Endothelial cell of umbilical vein (primary cell): ENCODE data around the gene SEZ6L2. TPM values are rescaled to one million over a fixed set of nuclear protein-coding genes. Genes with fewer than 3 reads are reported as not detected.

Experiments used
- BruUV-seq: library from RNA; stranded (reverse); fragments of 400-500 nt; replicated peaks from 2 replicates; lab custom pipeline; 2021; lab: Mats Ljungman, UMichigan
- CTCF ChIA-PET: fragments of 300-600, 350-600 bp; sonication (Branson Sonifier 250); formaldehyde crosslinking; loops from one replicate; lab custom pipeline; 2021; ENCODE audit warnings: antibody characterized with exemption, inconsistent platforms; lab: Charles Lee
- POLR2A ChIA-PET: fragments of 300-600, 350-600 bp; sonication (Branson Sonifier 250); formaldehyde crosslinking; loops from one replicate; lab custom pipeline; 2021; ENCODE audit warnings: antibody characterized with exemption, inconsistent platforms; lab: Charles Lee
- DNase-seq: peaks from one replicate; pipeline ENCODE4 v3.0.0-alpha.2; 2011; ENCODE audit warnings: low read depth, low spot score
- FAIRE-seq: peaks from 2 replicates; lab custom pipeline; 2011; peaks lifted over from hg19 to GRCh38; lab: Jason Lieb, UNC
- H2AFZ ChIP-seq: 2 replicates; pipeline ENCODE4 v1.6.0; 2012; ENCODE audit warnings: low read depth, low read length, control low read depth, inconsistent platforms
- H3K27ac ChIP-seq: 2 replicates; pipeline ENCODE4 v1.5.1; 2011; ENCODE audit warnings: low read depth, mild to moderate bottlenecking, control low read depth, low read length, moderate library complexity; ENCODE audit not compliant: insufficient read depth
- H3K27me3 ChIP-seq, 2 experiments: 2 replicates each; pipeline versions ENCODE4 v1.6.0 to v1.6.1; 2011; ENCODE audit warnings: low read length in 2 of 2, mixed read lengths in 1 of 2; ENCODE audit not compliant: control insufficient read depth in 2 of 2, insufficient read depth in 2 of 2
- H3K36me3 ChIP-seq, 2 experiments: 2 replicates in 1 of 2; 3 replicates in 1 of 2; pipeline ENCODE4 v1.5.1; 2011; ENCODE audit warnings: low read length in 2 of 2, mild to moderate bottlenecking in 1 of 2, moderate library complexity in 1 of 2; ENCODE audit not compliant: control insufficient read depth in 2 of 2, insufficient read depth in 2 of 2; ENCODE audit errors: extremely low read depth in 1 of 2
- H3K4me1 ChIP-seq: 3 replicates; pipeline ENCODE4 v1.5.1; 2011; ENCODE audit warnings: mild to moderate bottlenecking, low read length; ENCODE audit not compliant: control insufficient read depth, insufficient read depth; ENCODE audit errors: extremely low read depth
- H3K4me2 ChIP-seq: 2 replicates; pipeline ENCODE4 v1.6.1; 2011; ENCODE audit warnings: low read length, control low read depth, mixed read lengths; ENCODE audit not compliant: insufficient read depth
- H3K4me3 ChIP-seq, 3 experiments: fragments of 200-600 bp in 1 of 3; sonication (generic), shearing (Covaris generic) in 1 of 3; replicated peaks in 1 of 3; 2 replicates each; pipeline ENCODE4 v1.5.1; 2011 to 2016; ENCODE audit warnings: control low read depth in 3 of 3, low read length in 3 of 3, mild to moderate bottlenecking in 2 of 3, inconsistent platforms in 1 of 3, low read depth in 1 of 3, moderate library complexity in 1 of 3; ENCODE audit not compliant: insufficient read depth in 1 of 3
- H3K79me2 ChIP-seq: 2 replicates; pipeline ENCODE4 v1.6.0; 2012; ENCODE audit warnings: low read length, inconsistent platforms; ENCODE audit not compliant: control insufficient read depth, insufficient read depth
- H3K9ac ChIP-seq: replicated peaks from 2 replicates; pipeline ENCODE3; 2011; ENCODE audit warnings: low read length, control low read depth; ENCODE audit not compliant: insufficient read depth; ENCODE audit errors: extremely low read depth
- H3K9me1 ChIP-seq: replicated peaks from 3 replicates; pipeline ENCODE4 v1.6.0; 2011; ENCODE audit warnings: mild to moderate bottlenecking, low read length; ENCODE audit not compliant: control insufficient read depth, insufficient read depth; ENCODE audit errors: extremely low read depth
- H3K9me3 ChIP-seq: replicated peaks from 2 replicates; pipeline ENCODE4 v1.5.1; 2012; ENCODE audit warnings: low read length, inconsistent platforms; ENCODE audit not compliant: control insufficient read depth, insufficient read depth
- H4K20me1 ChIP-seq: replicated peaks from 2 replicates; pipeline ENCODE3; 2011; ENCODE audit warnings: mild to moderate bottlenecking, low read length; ENCODE audit not compliant: control insufficient read depth, insufficient read depth; ENCODE audit errors: extremely low read depth
- EZH2 ChIP-seq: IDR thresholded peaks from 2 replicates; pipeline ENCODE4 v1.6.1; 2012; ENCODE audit warnings: borderline replicate concordance, low read depth, mild to moderate bottlenecking, moderate library complexity, low read length, inconsistent platforms; ENCODE audit not compliant: severe bottlenecking
- FOS ChIP-seq: IDR thresholded peaks from 2 replicates; pipeline ENCODE4 v1.6.1; 2011; ENCODE audit warnings: mild to moderate bottlenecking, low read length, moderate library complexity, borderline replicate concordance; ENCODE audit not compliant: insufficient read depth
- GATA2 ChIP-seq: IDR thresholded peaks from 2 replicates; pipeline ENCODE4 v1.7.0; 2011; ENCODE audit warnings: low read depth, mild to moderate bottlenecking, moderate library complexity, mixed read lengths, low read length; ENCODE audit not compliant: insufficient read length, insufficient read depth
- JUN ChIP-seq: IDR thresholded peaks from 2 replicates; pipeline ENCODE4 v1.6.1; 2011; ENCODE audit warnings: borderline replicate concordance, low read depth; ENCODE audit not compliant: insufficient read length, insufficient read depth
- MYC ChIP-seq: IDR thresholded peaks from one replicate; pipeline ENCODE4 v1.6.1; 2011; ENCODE audit warnings: mild to moderate bottlenecking, low read depth, low read length
- POLR2A ChIP-seq: IDR thresholded peaks from 2 replicates; pipeline ENCODE4 v1.6.1; 2012; ENCODE audit warnings: low read depth, mild to moderate bottlenecking, control low read depth, low read length
- POLR2AphosphoS5 ChIP-seq: IDR thresholded peaks from 2 replicates; pipeline ENCODE4 v1.6.1; 2012; ENCODE audit warnings: low read depth, mild to moderate bottlenecking, control low read depth, low read length, moderate library complexity; ENCODE audit not compliant: insufficient read depth
- dilution Hi-C: fragments of 300-500 bp; cut with MboI; formaldehyde crosslinking; loops from one replicate; pipeline ENCODE4 v1.15.0; 2019; ENCODE audit warnings: low sequenced_read_pairs; ENCODE audit not compliant: extremely low pct_ligation_motif_present
- intact Hi-C: fragments of 100-400 bp; cut with micrococcal nuclease; formaldehyde crosslinking; loops from one replicate; pipeline ENCODE4 v1.10.0; 2022
- polyA plus RNA-seq, 4 experiments: library from polyadenylated mRNA; depleted of rRNA in 3 of 4; stranded (reverse) in 3 of 4; unstranded in 1 of 4; fragments of >200 nt; gene quantifications; 2 replicates each; pipeline versions ENCODE4 v1.2.1 to v1.2.3, GENCODE V29; 2011 to 2012; ENCODE audit warnings: missing spikeins in 1 of 4
- total RNA-seq: library from RNA; stranded (reverse); gene quantifications from 2 replicates; pipeline ENCODE4 v1.2.3, GENCODE V29; 2021
- TF ChIP-seq, protein P1 (sequence below), 2 donors: IDR thresholded peaks; 1 replicate in 1 of 2; 2 replicates in 1 of 2; pipeline ENCODE4 v1.5.1; 2011; ENCODE audit warnings: low read length in 2 of 2, mild to moderate bottlenecking in 2 of 2, moderate library complexity in 2 of 2, control low read depth in 1 of 2, inconsistent platforms in 1 of 2, low read depth in 1 of 2; ENCODE audit not compliant: insufficient read depth in 1 of 2; ENCODE audit errors: extremely low read depth in 1 of 2
- TF ChIP-seq, protein P2 (sequence below): IDR thresholded peaks from 2 replicates; pipeline ENCODE4 v1.6.1; 2011; ENCODE audit not compliant: insufficient read depth, insufficient read length

Gene SEZ6L2
- total and polyA plus RNA-seq, 2 donors (not counting 3 experiments of a cell fraction or from before 2014, with no cell fraction given) = 2.4 to 4.5 TPM

DNA sequence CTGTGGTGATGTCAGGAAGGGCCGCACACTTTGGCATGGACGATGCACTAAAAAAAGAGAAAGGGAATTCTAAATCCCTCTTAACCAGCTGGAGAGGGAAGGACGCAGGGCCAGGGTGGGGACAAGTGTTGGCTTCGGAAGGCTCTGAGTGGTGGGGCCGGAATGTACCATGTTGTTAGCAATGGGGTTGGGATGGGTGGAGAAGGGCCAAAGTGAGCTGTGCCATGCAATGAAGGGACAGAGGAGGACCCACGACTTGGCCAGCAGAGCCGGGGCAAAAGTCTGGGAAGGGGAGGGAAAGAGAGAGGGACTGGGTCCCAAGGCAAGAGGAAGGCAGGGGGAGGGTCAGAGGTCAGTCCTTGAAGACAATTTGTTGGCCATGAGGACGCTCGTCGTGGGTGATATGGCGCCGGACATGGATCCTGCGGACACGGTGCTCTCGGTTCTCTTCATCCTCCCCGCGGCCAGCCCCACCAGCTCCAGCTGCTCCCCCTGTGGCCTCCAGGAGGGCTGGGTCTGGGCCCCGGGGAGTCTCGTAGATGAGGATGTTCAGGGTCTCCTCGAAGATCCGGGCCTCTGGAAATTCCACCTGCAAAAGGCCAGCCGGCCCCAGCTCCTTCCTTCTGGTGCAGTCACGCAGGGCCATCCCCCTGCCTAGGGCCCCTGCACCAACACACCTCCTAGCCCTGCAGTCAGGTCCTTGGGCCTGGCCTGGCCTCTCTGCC lies 7.3 kb upstream of the SEZ6L2 start:
- ChIA-PET POLR2A (no interaction called here), CTCF (interaction anchor here (1.0 kb wide), 1 partner anchor 99 kb away, joined by 3 read pairs; no protein-coding TSS in a partner anchor)

DNA sequence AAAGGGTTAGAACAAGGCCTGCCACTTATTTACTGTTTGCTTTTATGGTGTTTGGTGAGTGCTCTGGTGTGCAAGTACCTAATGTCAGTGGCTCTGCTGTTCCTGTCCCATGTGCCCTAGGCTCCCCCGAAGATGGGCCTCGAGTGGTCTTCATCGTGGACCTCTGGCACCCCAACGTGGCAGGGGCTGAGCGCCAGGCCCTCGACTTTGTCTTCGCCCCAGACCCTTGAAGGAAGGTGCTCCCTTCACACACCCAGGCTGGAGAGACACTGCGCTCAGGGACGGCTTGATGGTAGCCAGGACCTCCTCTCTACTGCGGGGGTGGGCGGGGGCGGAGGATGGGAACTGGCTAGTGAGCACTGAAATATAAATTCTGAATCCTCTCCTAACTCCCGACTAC lies 6.3 kb upstream of the SEZ6L2 start:
- H3K27ac ChIP-seq = no peak overlapping the region
- no peaks in the 10 kb centered on the region for H4K20me1 ChIP-seq
- no peak overlapping the region for H3K9ac ChIP-seq
- H3K4me1 ChIP-seq = peaks cover 1% of the 10 kb centered on the region
- no peak overlapping the region for H3K4me2 ChIP-seq
- no peak overlapping the region for H2AFZ ChIP-seq
- no peak overlapping the region for H3K4me3 ChIP-seq
- H3K9me3 ChIP-seq = no peaks in the 10 kb centered on the region
- intact Hi-C loops = loop anchor here (10.0 kb wide), 1 partner anchor 81 kb away; the partner anchor contains the start of gene MVP
- H3K9me1 ChIP-seq = no peaks in the 10 kb centered on the region
- dilution Hi-C loops = no loop called here
- no peak for DNase-seq
- ChIA-PET POLR2A (no interaction called here), CTCF (no interaction called here)
- H3K36me3 ChIP-seq = no peaks in the 10 kb centered on the region
- no peaks in the 10 kb centered on the region for H3K27me3 ChIP-seq
- TF ChIP-seq GATA2 (no peak), EZH2 (no peak), POLR2AphosphoS5 (no peak), JUN (no peak), MYC (no peak), POLR2A (no peak), FOS (no peak)
- TF ChIP-seq, protein P1, sequence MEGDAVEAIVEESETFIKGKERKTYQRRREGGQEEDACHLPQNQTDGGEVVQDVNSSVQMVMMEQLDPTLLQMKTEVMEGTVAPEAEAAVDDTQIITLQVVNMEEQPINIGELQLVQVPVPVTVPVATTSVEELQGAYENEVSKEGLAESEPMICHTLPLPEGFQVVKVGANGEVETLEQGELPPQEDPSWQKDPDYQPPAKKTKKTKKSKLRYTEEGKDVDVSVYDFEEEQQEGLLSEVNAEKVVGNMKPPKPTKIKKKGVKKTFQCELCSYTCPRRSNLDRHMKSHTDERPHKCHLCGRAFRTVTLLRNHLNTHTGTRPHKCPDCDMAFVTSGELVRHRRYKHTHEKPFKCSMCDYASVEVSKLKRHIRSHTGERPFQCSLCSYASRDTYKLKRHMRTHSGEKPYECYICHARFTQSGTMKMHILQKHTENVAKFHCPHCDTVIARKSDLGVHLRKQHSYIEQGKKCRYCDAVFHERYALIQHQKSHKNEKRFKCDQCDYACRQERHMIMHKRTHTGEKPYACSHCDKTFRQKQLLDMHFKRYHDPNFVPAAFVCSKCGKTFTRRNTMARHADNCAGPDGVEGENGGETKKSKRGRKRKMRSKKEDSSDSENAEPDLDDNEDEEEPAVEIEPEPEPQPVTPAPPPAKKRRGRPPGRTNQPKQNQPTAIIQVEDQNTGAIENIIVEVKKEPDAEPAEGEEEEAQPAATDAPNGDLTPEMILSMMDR (IDR thresholded peaks at IDR 0.05; ENCODE audit: extremely low read depth in 1 of 2, insufficient read depth in 1 of 2, low read depth in 1 of 2, low read length in 2 of 2) = no peak
- TF ChIP-seq, protein P2, sequence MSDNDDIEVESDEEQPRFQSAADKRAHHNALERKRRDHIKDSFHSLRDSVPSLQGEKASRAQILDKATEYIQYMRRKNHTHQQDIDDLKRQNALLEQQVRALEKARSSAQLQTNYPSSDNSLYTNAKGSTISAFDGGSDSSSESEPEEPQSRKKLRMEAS = no peak
- H3K79me2 ChIP-seq = no peaks in the 10 kb centered on the region
- no TSS peak for BruUV-seq
- no peak for FAIRE-seq

More for the DNA sequence above, 7.3 kb upstream of the SEZ6L2 start:
- Histone ChIP-seq H2AFZ (no peak overlapping the region), H3K4me2 (no peak overlapping the region), H4K20me1 (no peaks in the 10 kb centered on the region), H3K27me3 (no peaks in the 10 kb centered on the region), H3K9me3 (no peaks in the 10 kb centered on the region), H3K9ac (no peak overlapping the region), H3K9me1 (no peaks in the 10 kb centered on the region), H3K4me3 (no peak overlapping the region), H3K4me1 (no peaks in the 10 kb centered on the region), H3K79me2 (no peaks in the 10 kb centered on the region), H3K36me3 (no peaks in the 10 kb centered on the region), H3K27ac (no peak overlapping the region)
- intact Hi-C loops (loop anchor here (10.0 kb wide), 1 partner anchor 82 kb away; the partner anchor contains the start of gene MVP), dilution Hi-C loops (no loop called here)
- TF ChIP-seq GATA2 = no peak
- no peak for TF ChIP-seq JUN
- DNase-seq = no peak
- no TSS peak for BruUV-seq
- no peak for FAIRE-seq
